SK-MEL-5 (cell line): ENCODE measurements around the gene CIAPIN1. TPM values are rescaled to one million over a fixed set of nuclear protein-coding genes. Genes with fewer than 3 reads are reported as not detected.
"Not testable (repeated sequence)": the region's sequence is repeated elsewhere in the genome, so short reads cannot be mapped to it uniquely, and the experiment has no call there.

ENCODE experiments used
- DNase-seq: peaks from one replicate; pipeline ENCODE4 v3.0.0-alpha.2; 2016; ENCODE audit warnings: low read depth, low spot score
- in situ Hi-C: cut with HindIII; loops from 2 replicates; pipeline ENCODE4 v1.10.0; 2016; ENCODE audit warnings: low sequenced_read_pairs, high pct_unique_total_duplicates, low pct_unique_long_range_greater_than_20kb
- total RNA-seq: library from RNA; depleted of rRNA; stranded (reverse); fragments of >200 nt; shearing (Covaris generic); gene quantifications from 2 replicates; pipeline ENCODE4 v1.2.3, GENCODE V29; 2014

Gene CIAPIN1
- total RNA-seq, 1 experiment from 2014 or later = 82.3 TPM

DNA sequence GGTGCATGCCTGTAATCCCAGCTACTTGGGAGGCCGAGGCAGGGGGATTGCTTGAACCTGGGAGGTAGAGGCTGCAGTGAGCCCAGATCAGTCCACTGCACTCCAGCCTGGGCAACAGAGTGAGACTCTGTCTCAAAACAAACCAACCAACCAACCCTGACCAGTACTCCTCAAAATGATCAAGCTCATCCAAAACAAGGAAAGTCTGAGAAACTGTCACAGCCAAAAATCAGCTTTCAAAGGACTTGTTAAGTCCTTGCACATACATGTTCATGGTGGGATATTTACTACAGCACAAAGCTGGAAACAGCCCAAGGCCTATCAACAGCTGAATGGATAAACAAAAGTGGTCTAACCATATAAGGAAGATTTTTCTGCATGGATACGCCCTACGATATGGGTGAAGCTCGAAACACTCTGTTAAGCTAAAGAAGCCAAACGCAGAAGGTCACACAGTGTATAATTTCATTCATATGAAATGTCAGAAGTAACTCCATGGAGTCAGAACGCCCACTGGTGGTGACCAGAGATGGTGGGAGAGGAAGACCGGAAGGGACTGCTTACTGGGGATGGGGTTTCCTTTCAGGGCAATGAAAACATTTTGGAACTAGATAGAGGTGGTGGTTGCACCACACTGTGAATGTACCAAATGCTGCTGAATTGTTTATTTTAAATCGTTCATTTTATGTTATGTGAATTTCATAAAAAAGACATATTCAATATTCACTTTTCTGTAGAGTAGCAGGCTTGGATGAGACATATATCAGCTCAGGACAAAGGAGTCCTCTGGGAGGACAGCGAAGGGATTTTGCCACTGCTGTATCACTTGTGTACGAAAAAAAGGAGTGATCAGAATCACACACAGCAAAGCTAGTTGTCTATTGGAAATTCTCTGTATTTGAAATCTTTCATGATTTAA is 24.9 kb downstream of the CIAPIN1 start:
- in situ Hi-C loops = no loop called here
- peak; percentile 83 for DNase-seq

DNA sequence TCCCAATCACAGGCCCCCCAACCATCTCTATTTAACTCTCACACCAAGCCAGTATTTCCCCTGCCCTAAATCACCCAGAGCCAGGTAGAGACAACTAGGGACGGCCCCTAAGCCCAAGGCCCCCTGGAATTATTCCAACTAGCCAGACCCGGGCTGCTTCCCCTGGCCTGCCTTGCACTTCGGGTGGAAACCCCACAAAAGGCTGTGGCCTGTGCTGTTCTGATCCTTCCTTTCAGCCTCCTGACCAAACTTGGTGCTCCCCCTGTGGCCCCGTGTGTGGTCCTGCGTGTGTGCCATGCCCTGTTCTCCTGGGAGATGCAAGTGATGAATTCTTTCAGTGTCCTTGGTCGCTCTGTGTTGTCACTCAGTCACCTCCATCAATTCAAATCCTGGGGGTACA is 27.7 kb downstream of the CIAPIN1 start:
- no peak for DNase-seq
- in situ Hi-C loops = no loop called here

DNA sequence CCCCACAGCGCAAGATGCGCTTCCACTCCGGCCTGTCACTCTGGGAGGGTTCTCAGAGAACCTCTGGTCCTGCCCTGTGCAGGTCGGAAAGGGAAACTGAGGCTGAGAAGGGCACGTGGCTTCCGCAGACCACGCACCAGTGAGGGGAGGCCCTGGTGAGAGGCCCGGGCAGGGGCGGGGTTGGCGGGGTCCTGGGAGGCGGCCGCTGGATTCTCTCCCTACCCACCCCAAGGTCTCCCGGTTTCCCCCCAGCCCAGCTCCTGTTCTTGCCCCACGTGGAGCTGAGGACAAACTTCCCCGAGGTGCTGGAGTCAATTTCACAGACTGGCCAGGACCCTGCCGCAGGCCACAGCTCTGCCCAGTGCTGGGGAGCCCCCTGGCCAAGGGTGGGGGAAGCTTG is 31.1 kb downstream of the CIAPIN1 start:
- in situ Hi-C loops = no loop called here
- no peak for DNase-seq

DNA sequence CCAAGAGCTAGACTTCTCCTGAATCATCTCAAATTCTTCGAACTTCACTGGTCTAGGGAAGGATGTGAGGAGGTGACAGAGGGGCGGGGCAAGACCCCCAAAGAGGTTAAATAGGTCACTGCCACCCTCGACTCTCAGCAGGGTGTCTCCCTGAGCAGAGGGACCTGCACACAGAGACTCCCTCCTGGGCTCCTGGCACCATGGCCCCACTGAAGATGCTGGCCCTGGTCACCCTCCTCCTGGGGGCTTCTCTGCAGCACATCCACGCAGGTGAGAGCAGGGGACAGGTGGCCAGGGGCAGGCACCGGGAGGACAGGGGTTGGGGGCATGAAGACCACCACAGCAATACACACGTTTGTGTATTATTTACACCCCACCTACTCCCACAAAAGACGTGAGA is 33.5 kb downstream of the CIAPIN1 start:
- in situ Hi-C loops = no loop called here
- DNase-seq = no peak

DNA sequence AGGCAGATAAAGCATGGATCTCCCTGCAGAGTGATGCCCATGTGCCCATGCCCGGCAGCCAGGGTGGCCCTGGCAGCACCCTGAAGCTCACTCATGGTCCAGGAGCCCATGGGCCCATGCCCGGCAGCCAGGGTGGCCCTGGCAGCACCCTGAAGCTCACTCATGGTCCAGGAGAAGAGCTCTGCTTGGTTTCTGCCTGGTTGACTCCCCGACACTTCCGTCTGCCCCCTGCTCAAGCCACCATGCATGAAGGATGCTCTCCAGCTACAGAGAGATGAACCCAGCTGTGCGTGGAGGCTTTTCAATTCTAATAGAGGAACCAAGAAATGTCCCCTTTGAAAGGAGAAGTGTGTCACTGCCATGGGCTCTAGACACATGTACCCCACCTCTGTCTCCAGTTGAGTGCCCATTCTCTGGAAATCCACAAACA is 33.9 kb downstream of the CIAPIN1 start:
- in situ Hi-C loops = no loop called here
- no peak for DNase-seq

DNA sequence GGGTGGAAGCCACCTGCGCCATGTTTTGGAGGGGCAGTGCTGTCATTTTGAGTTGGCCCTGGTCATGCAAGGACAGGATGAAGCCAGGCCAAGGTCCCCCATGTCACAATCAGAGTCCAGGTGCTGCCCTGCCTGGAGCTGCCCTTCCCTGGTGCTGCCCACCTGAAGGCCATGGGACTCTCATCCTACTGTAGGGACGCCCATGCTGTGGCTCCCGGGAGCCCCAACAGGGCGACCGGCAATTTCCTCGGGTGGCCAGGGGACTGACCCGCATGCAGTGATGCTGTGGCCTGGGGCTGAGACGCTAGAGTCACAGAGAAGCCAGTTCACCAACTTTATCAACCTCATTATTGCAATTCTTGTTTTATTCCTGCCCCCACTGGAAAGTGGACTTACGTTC is 34.6 kb downstream of the CIAPIN1 start:
- no peak for DNase-seq
- in situ Hi-C loops = no loop called here

DNA sequence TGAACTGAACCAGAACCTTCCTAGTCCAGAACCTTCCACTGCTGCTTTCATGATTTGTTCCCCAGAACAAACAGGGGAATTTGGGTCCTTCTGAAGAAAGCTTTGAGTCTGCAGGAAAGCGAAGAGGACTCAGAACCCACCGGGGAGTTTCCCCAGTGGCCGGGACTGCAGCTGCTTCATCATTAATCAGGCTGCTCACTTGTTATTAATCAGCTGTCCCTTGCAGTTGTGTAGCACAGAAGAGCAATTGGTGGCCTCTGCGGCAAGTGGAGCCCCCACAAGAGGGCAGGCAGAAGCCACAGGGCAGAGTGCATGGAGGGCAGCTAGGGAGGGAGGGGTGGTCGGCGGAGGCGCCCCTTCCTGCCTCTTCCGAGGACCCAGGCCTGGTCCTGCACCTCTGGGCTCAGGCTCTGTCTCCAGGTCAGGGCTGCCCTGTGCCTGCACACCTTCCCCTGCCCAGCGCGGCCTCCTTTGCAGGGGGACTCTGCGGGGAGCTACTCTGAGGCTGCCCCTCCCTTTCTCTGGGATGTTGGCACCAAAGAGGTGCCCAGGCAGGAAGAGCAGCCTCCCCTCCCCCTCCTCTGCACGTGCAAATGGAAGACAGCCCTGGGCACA is 35.7 kb downstream of the CIAPIN1 start:
- in situ Hi-C loops = no loop called here
- no peak for DNase-seq

DNA sequence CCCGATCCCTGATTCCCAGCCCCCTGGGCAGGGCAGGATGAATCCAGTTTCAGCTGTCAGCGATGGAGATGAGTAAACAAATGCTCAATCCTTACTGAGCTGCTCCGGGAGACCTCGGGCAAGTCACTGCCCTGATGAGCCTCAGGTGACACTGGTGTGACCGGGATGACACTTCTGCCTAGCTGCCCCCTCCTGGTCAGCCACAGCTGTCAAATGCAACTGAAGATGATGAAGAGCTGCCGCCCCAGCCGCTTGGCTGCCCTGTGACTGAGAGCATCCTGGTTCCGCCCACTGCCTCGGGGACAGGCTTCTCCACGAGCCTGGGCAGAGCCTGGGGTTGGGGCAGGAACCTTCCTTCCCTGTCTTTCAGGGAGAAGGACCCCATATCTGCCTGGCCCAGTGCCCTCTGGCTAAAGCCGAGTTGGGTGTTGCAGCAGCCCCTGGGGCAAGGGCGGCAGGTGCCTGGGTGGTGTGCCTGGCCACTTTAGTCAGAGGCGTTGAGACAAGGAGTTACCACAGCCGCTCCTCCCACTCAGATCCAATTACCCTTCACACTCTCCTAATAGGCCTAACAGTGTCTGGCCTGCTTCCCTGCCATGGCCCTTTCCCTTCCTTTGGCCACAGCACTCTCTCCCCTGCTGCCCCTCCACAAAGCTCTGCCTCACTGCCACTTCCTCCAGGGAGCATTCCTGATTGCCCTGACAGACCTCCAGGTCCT is 37.2 kb downstream of the CIAPIN1 start:
- DNase-seq = no peak
- in situ Hi-C loops = no loop called here

DNA sequence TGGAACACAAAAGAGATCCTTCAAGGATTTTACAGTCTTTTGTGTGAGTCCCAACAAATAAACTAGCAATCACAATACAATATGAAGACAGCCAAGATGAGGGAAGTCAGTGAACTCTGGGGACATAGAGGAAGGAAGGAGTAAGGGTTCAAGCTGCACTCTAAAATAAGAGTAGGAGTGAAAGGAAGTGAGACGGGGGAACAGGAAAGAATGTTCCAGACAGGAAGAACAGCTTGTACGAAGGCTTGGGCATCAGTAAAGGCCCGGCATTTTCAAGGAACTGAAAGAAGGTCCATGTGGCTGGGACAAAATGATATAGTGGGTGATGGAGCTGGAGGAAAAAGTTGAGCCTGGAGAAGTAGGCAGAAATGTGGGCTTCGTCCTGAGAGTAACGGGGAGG is 38.1 kb downstream of the CIAPIN1 start:
- in situ Hi-C loops = no loop called here

DNA sequence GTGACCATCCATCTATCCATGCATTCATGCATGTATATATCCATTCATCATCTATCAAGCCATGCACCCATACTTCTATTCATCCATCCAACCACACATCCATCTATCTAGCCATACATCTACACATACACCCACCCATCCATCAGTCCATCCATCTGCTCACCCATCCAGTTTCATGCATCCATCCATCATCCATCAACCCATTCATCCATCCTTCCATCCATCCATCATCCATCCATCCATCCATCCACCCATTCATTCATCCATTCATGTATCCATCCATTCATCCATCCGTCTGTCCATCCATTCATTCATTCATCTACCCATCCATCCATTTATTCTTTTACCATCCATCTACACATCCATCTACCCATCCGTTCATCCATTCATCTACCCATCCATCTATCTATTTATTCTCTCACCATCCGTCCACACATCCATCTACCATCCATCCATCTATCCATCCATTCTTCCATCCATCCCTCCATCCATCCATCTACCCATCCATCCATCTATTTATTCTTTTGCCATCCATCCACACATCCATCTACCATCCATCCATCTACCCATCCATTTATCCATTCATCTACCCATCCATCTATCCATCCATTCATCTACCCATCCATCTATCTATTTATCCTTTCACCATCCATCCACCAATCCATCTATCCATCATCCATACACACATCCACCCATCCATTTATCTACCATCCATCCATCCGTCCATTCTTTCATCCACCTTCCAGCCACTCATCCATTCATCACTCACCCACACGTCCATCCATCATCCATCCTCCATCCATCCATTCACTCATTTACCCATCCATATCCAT is 39.4 kb downstream of the CIAPIN1 start:
- in situ Hi-C loops = no loop called here
- DNase-seq = no peak

More for the DNA sequence above, 38.1 kb downstream of the CIAPIN1 start:
- DNase-seq = no peak

DNA sequence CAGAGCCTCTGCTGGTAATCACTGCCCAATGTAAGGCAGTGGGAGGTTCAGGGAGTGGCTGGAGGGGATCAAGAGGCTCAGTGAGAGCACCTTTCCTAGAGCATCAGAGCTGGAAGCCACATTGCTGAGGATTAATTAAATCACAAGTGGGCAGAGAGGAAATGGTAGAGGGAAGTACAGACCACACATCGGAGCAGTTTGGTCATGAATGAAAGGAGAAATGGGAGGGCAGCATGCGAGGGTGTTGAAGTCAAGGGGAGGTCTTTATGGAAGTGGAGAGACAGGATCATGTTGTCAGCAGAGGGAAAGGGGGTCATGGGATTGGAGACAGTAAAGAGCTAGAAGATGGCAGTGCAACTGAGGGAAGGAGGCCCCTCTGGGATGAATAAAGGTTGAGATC is 40.3 kb downstream of the CIAPIN1 start:
- in situ Hi-C loops = no loop called here
- no peak for DNase-seq

DNA sequence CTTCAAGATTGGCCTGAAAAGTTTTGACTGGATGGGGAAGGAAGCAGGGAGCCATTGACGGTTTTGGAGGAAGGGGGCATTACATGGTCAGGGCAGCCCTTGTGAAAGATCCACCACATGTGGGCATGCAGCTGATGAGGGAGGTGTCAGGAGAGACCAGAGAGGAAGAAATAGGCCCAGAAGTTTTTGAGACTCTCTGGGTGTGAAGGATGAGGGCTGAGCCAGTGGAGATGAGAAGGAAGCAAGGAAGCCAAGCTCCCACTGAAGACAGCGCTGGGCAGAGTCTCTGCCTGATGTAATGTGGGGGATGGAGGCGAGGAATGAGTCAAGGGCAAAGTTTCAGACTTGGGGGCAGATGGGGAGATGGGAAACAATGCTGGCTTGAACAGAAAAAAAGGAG is 42.1 kb downstream of the CIAPIN1 start:
- DNase-seq = no peak
- in situ Hi-C loops = no loop called here

DNA sequence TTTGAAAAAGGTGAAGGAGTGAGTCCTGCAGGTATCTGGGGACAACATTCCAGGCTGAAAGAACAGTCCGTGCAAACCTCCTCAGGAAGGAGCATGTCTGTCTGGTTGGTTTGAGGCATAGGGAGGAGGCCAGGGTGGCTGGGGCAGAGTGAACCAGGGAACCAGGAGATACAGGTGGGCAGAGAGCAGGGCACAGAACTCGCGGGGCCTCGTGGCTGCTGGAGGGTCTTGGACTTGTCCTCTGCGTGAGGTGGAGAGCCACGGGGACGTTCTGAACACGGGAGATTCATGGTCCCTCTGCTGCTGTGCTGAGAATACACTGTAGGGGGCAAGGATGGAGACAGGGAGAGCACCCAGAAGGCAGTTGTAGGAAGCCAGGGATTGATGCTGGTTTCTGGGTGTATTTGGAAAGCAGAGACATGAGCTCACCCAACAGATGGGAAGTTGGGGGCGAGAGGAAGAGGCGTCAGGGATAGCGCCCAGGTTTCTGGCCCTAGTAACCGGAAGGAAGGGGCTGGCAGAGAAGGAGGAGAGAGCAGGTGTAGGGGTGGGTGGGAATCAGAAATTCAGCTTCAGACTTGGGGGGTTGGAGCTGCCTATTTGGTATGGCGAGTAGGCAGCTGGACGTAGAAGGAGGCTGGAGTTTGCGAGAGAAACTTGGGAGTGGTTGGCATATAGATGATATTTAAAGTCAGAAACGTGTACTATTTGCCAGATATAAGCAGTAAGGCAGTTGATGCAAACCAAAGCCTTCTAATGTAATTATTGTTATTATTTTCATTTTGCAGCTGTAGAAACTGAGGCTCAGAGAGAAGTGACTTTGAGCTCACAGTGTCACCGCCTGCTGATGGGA is 43.0 kb downstream of the CIAPIN1 start, which contains the start of gene CCL17:
CCL17 (plus strand) TSS at position 803 of the 853 bp plus-strand sequence. CDS start 9,166 bp downstream, outside the sequence.
- DNase-seq = no peak
- in situ Hi-C loops = no loop called here

DNA sequence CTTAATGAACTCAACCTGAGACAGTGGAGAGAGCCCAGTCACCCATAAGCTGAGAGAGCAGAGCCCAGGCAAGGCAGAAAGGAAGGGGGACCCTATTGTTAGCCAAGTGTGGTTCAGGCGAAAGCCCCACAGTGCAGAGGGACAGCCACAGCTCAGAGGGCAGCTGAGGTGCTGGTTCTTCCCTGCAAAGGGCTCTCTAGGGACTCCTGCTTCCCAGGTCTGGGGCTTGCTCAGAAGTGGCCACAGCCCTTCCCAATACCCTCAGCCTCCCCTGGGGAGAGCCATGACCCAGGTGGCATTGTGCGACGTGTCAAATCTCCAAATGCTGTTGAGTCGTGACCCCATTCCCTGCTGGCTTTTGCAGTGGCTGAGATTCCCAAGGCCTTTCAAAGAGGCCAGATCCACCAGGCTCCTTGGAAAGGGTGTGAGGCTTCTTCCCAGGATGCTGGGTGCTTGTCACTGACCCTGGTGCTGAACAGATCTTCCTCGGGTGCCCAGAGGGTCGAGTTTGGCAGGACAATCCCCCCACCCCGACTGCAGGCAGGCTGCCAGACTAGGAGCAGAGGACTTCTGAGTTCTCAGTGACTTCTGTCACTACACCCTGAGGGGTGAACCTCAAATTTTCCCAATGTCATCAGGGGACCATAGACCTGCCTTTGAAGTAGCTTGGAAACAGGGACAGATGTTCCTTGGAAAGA is 45.1 kb downstream of the CIAPIN1 start:
- DNase-seq = no peak
- in situ Hi-C loops = no loop called here

DNA sequence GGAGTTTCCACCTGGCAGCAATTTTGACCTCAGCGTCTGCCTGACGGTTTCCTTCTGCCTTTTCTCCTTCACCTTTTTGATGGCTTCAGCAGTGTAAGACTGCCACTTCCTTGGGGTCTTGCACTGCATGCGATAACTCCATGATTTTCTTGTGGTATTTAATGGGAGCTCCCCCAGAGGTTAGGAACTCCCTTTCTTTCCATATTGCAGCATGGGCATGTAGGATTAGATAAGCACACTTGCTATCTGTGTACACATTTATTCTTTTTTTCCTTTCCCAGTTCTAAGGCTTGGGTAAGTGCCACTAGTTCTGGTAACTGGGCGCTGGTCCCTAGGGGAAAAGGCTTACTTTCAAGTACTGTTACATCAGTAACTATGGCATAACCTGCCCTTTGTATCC is 49.7 kb downstream of the CIAPIN1 start:
- DNase-seq, in situ Hi-C loops: not testable (repeated sequence)

DNA sequence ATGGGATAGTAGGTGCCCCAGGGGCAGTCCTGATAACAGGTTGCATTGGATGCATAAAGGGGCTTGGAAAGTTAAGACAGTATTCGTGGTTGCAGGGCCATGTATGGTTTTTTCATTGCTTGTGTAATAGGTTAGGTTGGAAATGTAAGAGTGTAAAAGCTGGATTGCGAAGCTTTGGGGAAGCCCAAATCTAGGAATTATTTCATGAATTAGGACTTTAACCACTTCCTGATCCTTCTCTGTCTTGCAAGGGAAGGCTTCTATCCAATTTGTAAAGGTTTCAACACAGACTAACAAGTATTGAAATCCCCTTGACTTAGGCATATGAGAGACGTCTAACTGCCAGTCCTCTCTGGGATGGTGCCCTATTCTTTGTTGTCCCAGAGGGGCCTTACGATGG is 50.4 kb downstream of the CIAPIN1 start:
- no peak for DNase-seq
- in situ Hi-C loops = no loop called here
